Large intestine (tissue), 3 donors: ENCODE results near the gene KLHL28. TPM values are rescaled to one million over a fixed set of nuclear protein-coding genes. Genes with fewer than 3 reads are reported as not detected.

Source experiments
- DNase-seq, 2 donors: peaks; one replicate each; pipeline versions ENCODE4 v3.0.0 to v3.0.0-alpha.2; 2013
- H3K27ac ChIP-seq: one replicate; pipeline ENCODE4 v1.5.1; 2013; ENCODE audit warnings: low read length
- H3K27me3 ChIP-seq: 2 replicates; pipeline ENCODE4 v1.6.1; 2013; ENCODE audit warnings: low read length; ENCODE audit not compliant: control insufficient read depth, insufficient read depth
- H3K36me3 ChIP-seq: 2 replicates; pipeline ENCODE4 v1.6.1; 2013; ENCODE audit warnings: low read length; ENCODE audit not compliant: control insufficient read depth, insufficient read depth
- H3K4me1 ChIP-seq: one replicate; pipeline ENCODE4 v1.6.1; 2013; ENCODE audit warnings: low read length; ENCODE audit not compliant: control insufficient read depth, insufficient read depth
- H3K4me3 ChIP-seq: one replicate; pipeline ENCODE4 v1.5.1; 2013; ENCODE audit warnings: low read length
- H3K9me3 ChIP-seq: one replicate; pipeline ENCODE4 v1.6.1; 2013; ENCODE audit warnings: mild to moderate bottlenecking, low read depth, low read length, moderate library complexity; ENCODE audit not compliant: control insufficient read depth
- WGBS: methylation state at CpG from one replicate; pipeline ENCODE4 v1.1.5; 2013; ENCODE audit warnings: low lambda C conversion rate; ENCODE audit not compliant: insufficient coverage; 5-methylcytosine and 5-hydroxymethylcytosine counted together
- polyA plus RNA-seq: library from polyadenylated mRNA; unstranded; fragments of 120-200 nt; gene quantifications from one replicate; pipeline ENCODE4 v1.2.1, GENCODE V29; 2013

Gene KLHL28
- polyA plus RNA-seq, 1 donor = 15.1 TPM

DNA sequence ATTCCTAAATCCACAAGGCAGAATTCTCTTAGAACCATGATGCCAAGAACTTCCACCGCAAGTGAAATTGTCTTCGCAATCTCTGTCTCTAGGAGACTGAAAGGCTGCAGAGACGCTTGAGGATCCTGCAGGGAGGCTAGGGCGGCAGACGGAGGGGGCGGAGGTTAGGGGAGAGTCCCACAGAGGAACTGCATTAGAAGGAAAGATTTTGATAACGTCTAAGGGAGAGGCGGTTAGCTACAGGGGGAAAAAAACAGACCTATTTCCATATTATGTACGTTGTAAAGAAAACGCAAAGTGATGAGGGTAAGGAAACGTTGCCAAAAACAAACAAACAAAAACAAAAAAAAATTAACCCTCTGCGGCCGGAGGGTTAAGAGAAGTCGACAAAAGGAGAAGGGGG is 595 bp downstream of the KLHL28 start:
- Histone ChIP-seq H3K27ac (peak overlapping the region; percentile 95), H3K4me3 (peak overlapping the region; percentile 85), H3K36me3 (peaks cover 4% of the 10 kb centered on the region), H3K27me3 (no peaks in the 10 kb centered on the region), H3K9me3 (no peaks in the 10 kb centered on the region), H3K4me1 (peaks cover 7% of the 10 kb centered on the region)
- peak; percentile 54 to 78 for DNase-seq
- WGBS = 7% methylated on average over 6 of the region's 14 CpGs

DNA sequence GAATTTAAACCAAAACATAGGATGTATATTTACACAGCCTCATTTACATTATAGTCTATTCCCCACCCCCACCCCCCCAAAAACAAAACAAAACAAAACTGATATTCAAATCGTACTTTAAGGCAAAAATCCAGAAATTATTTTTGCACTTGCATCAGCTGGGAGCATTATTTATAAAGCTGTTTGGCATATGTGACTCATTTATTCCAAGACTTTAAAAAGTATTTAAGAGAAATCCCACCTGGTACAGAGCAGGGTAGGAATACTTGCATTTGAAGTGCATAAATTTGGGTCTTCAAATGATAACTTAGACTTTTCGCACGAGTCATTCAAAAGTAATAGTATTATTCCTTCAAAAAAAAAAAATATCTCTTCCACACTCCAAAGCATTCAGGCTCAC is 1.1 kb downstream of the KLHL28 start:
- Histone ChIP-seq H3K4me3 (peak overlapping the region; percentile 85), H3K4me1 (peaks cover 7% of the 10 kb centered on the region), H3K36me3 (peaks cover 4% of the 10 kb centered on the region), H3K27me3 (no peaks in the 10 kb centered on the region), H3K27ac (peak overlapping the region; percentile 95), H3K9me3 (no peaks in the 10 kb centered on the region)
- DNase-seq = no peak
- no CpG with 5 or more reads among the region's 3 CpGs for WGBS

DNA sequence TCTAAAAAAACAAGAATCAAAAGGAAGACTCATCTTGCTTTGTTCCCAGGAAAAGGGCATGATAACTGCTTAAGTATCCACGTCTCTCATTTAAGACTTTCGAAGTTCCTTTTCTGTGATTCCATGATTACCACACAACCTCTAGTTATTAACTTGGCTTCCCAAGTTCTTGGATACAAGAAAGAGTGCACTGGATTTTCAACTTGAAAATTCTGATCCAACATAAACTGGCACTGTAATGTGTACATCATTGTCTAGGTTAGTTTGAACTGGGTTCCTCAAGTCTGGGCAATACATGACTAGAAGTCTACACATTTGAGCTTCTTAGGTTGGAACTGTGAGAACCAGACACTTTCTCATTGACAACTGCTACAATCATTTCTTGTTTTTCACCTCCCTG is 1.6 kb downstream of the KLHL28 start:
- peaks cover 4% of the 10 kb centered on the region for H3K36me3 ChIP-seq
- H3K27me3 ChIP-seq = no peaks in the 10 kb centered on the region
- peak in 1 of 2 donors; percentile 32 for DNase-seq
- no CpG with 5 or more reads among the region's 2 CpGs for WGBS
- no peaks in the 10 kb centered on the region for H3K9me3 ChIP-seq
- H3K4me3 ChIP-seq = peak overlapping the region; percentile 85
- no peak overlapping the region for H3K27ac ChIP-seq
- peaks cover 7% of the 10 kb centered on the region for H3K4me1 ChIP-seq

DNA sequence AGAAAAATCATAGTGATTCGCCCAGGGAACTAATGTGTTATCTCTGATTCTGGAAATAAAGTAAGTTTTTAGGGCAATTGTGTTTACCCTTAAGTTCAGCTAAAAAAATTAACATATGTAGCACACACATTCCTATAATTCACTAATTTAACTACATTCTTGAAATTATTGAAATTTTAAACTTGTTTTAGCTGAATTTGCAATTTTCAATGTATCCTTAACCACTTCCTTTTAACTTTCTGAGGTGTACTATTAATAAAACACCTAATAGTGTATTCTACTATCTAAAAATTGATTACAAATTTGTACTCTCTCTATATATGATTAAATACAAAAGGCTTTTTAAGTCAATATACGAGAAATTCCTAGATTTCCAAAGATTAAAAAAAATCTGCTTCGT is 2.2 kb downstream of the KLHL28 start:
- Histone ChIP-seq H3K27ac (no peak overlapping the region), H3K9me3 (no peaks in the 10 kb centered on the region), H3K4me3 (no peak overlapping the region), H3K4me1 (peaks cover 7% of the 10 kb centered on the region), H3K27me3 (no peaks in the 10 kb centered on the region), H3K36me3 (peaks cover 4% of the 10 kb centered on the region)
- WGBS = 87% methylated on average over 2 of the region's 3 CpGs
- DNase-seq = no peak

DNA sequence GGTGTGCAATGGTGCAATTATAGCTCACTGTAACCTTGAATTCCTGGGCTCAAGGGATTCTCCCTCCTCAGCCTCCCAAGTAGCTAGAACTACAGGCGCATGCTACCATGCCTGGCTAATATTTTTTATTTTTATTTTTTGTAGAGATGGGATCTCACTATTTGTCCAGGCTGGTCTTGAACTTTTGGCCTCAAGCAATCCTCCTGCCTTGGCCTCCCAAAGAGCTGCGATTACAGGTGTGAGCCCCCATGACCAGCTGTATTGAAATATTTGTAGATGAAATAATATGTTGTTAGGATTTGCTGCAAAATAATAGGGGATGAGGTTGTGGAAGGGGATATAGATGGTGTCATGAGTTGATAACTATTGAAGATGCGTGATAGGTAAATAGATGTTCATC is 4.9 kb downstream of the KLHL28 start:
- Histone ChIP-seq H3K27ac (no peak overlapping the region), H3K9me3 (no peaks in the 10 kb centered on the region), H3K4me1 (peaks cover 7% of the 10 kb centered on the region), H3K36me3 (peaks cover 7% of the 10 kb centered on the region), H3K27me3 (no peaks in the 10 kb centered on the region), H3K4me3 (no peak overlapping the region)
- no peak for DNase-seq
- WGBS = 100% methylated on average over 1 of the region's 3 CpGs

DNA sequence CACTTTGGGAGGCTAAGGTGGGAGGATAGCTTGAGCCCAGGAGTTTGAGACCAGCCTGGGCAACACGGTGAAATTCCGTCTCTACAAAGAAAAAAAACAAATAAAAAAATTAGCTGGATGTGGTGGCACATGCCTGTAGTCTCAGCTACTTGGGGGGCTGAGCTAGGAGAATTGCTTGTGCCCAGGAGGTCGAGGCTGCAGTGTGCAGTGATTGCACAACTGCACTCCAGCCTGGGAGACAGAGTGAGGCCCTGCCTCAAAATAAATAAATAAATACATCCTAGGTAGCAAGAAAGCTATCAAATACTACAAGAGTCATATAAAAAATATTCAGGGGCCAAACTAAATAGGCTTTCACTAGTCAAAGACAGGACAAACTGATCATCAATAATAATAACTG is 6.2 kb downstream of the KLHL28 start:
- DNase-seq = no peak
- Histone ChIP-seq H3K9me3 (no peaks in the 10 kb centered on the region), H3K4me3 (no peak overlapping the region), H3K27ac (no peak overlapping the region), H3K36me3 (peaks cover 7% of the 10 kb centered on the region), H3K4me1 (peaks cover 7% of the 10 kb centered on the region), H3K27me3 (no peaks in the 10 kb centered on the region)
- 100% methylated on average over 2 of the region's 3 CpGs for WGBS

DNA sequence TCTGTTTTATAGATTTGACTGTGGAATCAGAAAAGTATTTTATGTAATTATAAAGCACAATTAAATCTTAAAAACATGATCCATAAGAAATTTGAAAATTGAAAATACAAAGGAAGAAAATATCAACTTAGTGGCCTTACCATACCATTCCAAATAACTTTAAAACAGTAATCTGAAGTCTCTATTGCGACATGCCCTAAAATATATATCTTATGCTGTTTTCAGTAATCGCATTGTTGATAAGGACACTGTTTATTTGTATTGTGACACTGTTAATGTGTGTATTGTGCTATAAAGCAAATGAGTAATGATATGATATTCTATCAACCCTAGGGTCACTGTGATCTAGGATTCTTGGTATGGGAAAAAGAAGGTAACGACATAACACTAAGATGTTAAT is 7.0 kb downstream of the KLHL28 start:
- no peak overlapping the region for H3K27ac ChIP-seq
- H3K4me3 ChIP-seq = no peak overlapping the region
- no peaks in the 10 kb centered on the region for H3K9me3 ChIP-seq
- 100% methylated on average over 1 of the region's 3 CpGs for whole genome bisulfite sequencing
- peaks cover 7% of the 10 kb centered on the region for H3K4me1 ChIP-seq
- peaks cover 7% of the 10 kb centered on the region for H3K36me3 ChIP-seq
- no peak for DNase-seq
- H3K27me3 ChIP-seq = no peaks in the 10 kb centered on the region

DNA sequence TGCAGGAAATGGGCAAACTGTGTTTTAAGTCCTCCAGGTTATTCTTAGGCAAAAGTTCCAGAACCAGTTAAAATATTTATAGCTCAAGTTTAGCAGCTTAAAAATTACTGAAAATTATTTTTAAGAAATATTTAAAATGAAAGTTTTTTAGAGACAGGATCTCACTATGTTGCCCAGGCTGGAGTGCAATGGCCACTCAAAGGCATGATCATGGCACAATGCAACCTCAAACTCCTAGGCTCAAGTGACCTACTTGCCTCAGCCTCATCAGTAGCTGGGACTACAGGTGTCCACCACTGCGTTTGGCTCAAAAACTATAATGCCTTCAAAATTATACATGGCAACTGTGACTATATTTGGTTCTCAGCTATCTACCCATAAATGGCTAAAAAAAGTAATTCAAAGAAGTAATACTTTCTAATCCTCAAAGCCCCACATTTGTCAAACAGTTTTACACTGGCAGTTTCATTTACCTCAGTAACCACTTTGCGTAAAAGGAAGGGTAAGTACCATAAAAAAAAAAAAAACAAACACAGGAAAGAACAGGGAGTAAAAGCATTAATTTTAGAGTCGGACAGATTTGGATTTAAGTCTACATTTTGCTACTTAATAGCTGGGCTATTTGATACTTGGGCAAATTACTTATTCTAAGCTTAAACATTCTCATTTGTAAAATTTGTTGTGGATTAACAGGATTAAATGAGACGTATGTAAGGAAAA is 9.2 kb downstream of the KLHL28 start:
- Histone ChIP-seq H3K36me3 (peaks cover 7% of the 10 kb centered on the region), H3K4me3 (no peak overlapping the region), H3K9me3 (no peaks in the 10 kb centered on the region), H3K27me3 (no peaks in the 10 kb centered on the region), H3K4me1 (no peaks in the 10 kb centered on the region), H3K27ac (no peak overlapping the region)
- 83% methylated on average over 3 of the region's 4 CpGs for WGBS
- no peak for DNase-seq

DNA sequence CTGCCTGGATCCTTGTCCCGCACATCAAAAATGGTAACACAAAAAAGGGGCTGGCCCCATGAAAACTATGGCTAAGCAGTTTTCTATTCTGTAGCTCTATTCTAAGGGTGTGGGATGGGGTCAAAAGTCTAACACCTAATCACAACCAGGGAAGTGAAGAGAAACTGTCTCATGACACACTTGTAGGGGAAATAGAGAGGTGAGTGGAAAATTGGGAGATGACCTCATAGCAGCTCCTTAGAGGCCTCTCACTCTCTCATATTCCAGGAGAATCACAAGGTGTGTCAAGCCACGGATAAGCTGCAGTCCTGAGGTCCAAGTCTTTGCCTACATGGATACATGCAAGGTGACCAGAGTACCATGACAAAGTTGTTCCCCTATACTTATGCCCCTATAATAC is 10.7 kb downstream of the KLHL28 start:
- Histone ChIP-seq H3K9me3 (no peaks in the 10 kb centered on the region), H3K4me1 (no peaks in the 10 kb centered on the region), H3K4me3 (no peak overlapping the region), H3K36me3 (peaks cover 6% of the 10 kb centered on the region), H3K27me3 (no peaks in the 10 kb centered on the region), H3K27ac (no peak overlapping the region)
- 86% methylated on average over 1 of the region's 2 CpGs for WGBS
- peak; percentile 41 to 62 for DNase-seq

DNA sequence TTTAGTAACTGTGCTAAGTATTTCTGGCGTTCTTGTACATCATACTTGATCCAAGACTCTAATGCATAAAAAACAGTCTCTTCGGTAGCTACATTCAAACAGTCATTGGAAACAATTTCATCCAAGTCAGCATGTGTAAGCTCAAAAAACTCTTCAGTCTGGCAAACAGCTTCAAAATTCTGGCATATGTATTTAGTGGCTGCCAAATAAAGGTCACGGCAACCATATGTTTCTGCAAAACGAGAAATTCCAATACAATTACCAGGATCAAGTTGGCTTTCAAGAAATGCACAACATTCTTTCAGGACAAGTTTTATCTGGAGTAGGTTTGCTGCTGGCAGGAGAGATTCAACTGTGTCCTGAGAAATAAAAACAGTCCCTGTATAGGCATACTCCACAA is 16.5 kb downstream of the KLHL28 start:
- peaks cover 24% of the 10 kb centered on the region for H3K36me3 ChIP-seq

DNA sequence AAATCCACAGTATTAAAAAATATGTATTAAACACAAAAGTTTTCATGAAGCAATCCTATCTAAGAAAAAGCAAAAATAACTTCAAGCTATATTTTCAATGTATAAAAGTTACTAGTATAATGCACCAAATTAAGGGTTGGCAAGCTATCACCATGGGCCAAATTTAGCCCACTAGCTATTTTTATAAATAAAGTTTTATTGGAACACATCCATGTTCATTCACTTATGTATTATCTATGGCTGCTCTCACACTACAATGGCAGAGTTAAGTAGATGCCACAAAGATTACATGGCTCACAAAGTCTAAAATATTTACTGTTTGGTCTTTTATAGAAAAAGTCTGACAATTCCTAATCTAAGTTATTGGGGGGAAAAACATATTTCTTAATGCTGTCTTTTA is 17.6 kb downstream of the KLHL28 start:
- Histone ChIP-seq H3K4me3 (no peak overlapping the region), H3K27me3 (no peaks in the 10 kb centered on the region), H3K36me3 (peaks cover 35% of the 10 kb centered on the region), H3K4me1 (no peaks in the 10 kb centered on the region), H3K9me3 (no peaks in the 10 kb centered on the region), H3K27ac (no peak overlapping the region)
- DNase-seq = no peak

More for the DNA sequence above, 16.5 kb downstream of the KLHL28 start:
- Histone ChIP-seq H3K9me3 (no peaks in the 10 kb centered on the region), H3K4me3 (no peak overlapping the region), H3K4me1 (no peaks in the 10 kb centered on the region), H3K27ac (no peak overlapping the region), H3K27me3 (no peaks in the 10 kb centered on the region)
- 100% methylated on average over 2 of the region's 4 CpGs for WGBS
- DNase-seq = no peak
